Memory B cell (primary cell): ENCODE data around the gene SEC31A.
"Not testable (repeated sequence)": the region's sequence is repeated elsewhere in the genome, so short reads cannot be mapped to it uniquely, and the experiment has no call there.

ENCODE experiments used
- ATAC-seq: fragments of 150-1000 bp; cut with Tn5 transposase; 2 replicates; pipeline ENCODE4 v1.10.0; 2021; ENCODE audit warnings: low read depth, mild to moderate bottlenecking, moderate library complexity
- DNase-seq, 2 donors: peaks; one replicate each; pipeline ENCODE4 v3.0.0; 2022; ENCODE audit warnings: low spot score in 2 of 2
- H3K27ac Mint-ChIP-seq: one replicate; pipeline ENCODE4 v1.8.0; 2022; ENCODE audit warnings: mild to moderate bottlenecking, moderate library complexity, mixed read lengths
- H3K27me3 Mint-ChIP-seq: one replicate; pipeline ENCODE4 v1.8.0; 2022; ENCODE audit warnings: mixed read lengths
- H3K36me3 Mint-ChIP-seq: one replicate; pipeline ENCODE4 v1.8.0; 2022; ENCODE audit warnings: mild to moderate bottlenecking, mixed read lengths
- H3K4me1 Mint-ChIP-seq: one replicate; pipeline ENCODE4 v1.8.0; 2022; ENCODE audit warnings: mixed read lengths
- H3K4me3 Mint-ChIP-seq: one replicate; pipeline ENCODE4 v1.8.0; 2022; ENCODE audit warnings: mild to moderate bottlenecking, moderate library complexity, mixed read lengths
- H3K9me3 Mint-ChIP-seq: one replicate; pipeline ENCODE4 v1.8.0; 2022; ENCODE audit warnings: mixed read lengths

SEC31A gene

DNA sequence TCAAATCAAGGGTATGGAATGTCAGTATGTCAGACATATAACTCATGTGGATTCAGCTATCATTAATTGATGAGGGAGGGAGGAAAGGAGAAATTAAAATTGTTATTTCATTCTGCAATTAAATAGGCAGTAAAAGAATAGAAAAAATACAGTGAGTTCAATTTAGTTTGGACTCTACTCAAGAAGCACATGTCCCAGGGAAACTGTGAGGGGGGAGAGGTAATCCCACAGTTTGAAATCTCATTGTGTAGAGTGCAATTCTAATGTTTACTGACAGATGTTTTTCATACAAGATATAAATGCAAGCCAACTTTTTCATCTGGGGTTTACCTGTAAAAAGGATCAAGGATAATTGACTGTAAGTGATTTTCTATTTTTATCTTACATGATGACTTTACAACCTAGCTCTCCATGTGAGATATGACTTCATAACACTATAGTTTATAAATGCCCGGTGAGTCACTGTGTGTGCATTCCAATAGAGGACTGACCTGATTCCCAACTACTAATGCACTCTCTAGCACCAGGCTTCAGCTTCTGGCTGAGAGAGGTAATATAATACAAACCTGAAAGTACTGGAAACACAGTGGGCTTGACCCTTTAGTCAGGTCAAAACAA is 57.1 kb downstream of the SEC31A start:
- Mint-ChIP-seq H3K9me3 (peaks cover 1% of the 10 kb centered on the region), H3K36me3 (peaks cover 27% of the 10 kb centered on the region), H3K4me3 (no peak overlapping the region), H3K27ac (no peak overlapping the region), H3K27me3 (no peaks in the 10 kb centered on the region), H3K4me1 (no peaks in the 10 kb centered on the region)
- ATAC-seq: no peak
- no peak for DNase-seq

DNA sequence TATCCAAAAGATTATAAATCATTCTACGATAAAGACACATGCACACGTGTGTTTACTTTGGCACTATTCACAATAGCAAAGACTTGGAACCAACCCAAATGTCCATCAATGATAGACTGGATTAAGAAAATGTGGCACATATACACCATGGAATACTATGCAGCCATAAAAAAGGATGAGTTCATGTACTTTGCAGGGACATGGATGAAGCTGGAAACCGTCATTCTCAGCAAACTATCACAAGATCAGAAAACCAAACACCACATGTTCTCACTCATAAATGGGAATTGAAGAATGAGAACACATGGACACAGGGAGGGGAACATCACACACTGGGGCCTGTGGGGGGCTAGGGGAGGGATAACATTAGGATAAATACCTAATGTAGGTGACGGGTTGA is 57.9 kb downstream of the SEC31A start:
- peaks cover 29% of the 10 kb centered on the region for H3K36me3 Mint-ChIP-seq
- not testable (repeated sequence) for H3K4me3 Mint-ChIP-seq, ATAC-seq

DNA sequence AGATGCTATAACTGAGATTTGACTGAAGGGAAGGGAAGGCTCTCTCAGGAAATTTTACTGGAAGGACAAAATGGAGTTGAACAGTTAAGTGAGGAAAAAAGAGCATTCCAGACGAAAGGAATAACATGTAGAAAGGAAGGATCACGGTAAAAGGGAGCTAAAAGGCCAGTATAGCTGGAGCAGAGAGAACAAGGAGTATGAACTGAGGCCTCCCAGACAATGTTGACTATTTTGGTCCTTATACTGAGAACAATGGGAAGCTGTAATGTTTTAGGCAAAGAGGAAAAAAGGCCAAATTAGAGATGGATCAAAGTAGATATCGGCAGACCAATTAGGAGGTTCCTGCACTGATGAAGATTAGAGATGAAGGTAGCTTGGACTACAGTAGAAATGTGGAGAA is 65.5 kb downstream of the SEC31A start:
- H3K36me3 Mint-ChIP-seq: peaks cover 36% of the 10 kb centered on the region
- H3K27me3 Mint-ChIP-seq: no peaks in the 10 kb centered on the region
- H3K4me1 Mint-ChIP-seq: no peaks in the 10 kb centered on the region

More for the DNA sequence above, 57.9 kb downstream of the SEC31A start:
- H3K27me3 Mint-ChIP-seq, H3K27ac Mint-ChIP-seq, DNase-seq, H3K4me1 Mint-ChIP-seq, H3K9me3 Mint-ChIP-seq: not testable (repeated sequence)

DNA sequence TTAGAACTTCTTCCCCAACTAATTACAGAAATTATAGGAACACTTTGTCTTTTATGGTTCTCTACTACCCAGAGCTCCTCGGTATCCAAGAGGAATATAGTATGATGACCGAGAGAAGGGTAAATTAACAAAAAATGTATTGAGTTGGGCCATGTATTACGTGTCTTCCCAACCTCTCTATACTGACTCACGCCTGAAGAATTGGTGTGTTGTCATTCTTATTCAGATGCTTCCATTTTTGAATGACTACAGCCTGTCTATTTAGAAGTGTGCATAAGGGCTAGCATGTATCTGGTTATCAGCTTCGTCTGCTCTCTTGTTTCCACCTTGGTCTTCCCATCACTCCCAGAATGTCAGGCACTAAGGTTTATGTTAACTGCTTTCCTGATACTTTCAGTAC is 67.9 kb downstream of the SEC31A start:
- Mint-ChIP-seq H3K4me3 (no peak overlapping the region), H3K9me3 (no peaks in the 10 kb centered on the region), H3K27ac (no peak overlapping the region), H3K36me3 (peaks cover 47% of the 10 kb centered on the region), H3K4me1 (no peaks in the 10 kb centered on the region), H3K27me3 (no peaks in the 10 kb centered on the region)
- DNase-seq (no peak), ATAC-seq (no peak)

More for the DNA sequence above, 65.5 kb downstream of the SEC31A start:
- Mint-ChIP-seq H3K4me3 (no peak overlapping the region), H3K27ac (peak overlapping the region; percentile 0), H3K9me3 (no peaks in the 10 kb centered on the region)
- DNase-seq (no peak), ATAC-seq (no peak)

DNA sequence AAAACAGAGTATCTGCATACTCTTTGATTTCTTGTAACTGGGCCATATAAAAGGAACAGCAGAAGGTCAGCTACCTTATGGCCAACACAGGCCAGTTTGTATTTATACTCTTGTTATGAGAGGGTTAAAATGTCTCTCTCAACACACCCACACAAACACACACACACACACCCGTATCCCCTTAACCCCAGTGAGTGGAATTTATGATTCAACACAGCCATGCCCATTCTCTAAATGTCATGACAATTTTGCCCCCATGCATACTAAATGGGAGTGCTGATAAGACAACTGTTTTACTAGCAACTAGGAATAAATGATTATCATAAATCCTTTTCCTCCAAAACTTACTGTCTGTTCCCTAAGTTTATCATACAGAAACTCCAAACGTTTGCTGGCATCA is 70.3 kb downstream of the SEC31A start:
- Mint-ChIP-seq H3K9me3 (no peaks in the 10 kb centered on the region), H3K27me3 (no peaks in the 10 kb centered on the region), H3K27ac (no peak overlapping the region), H3K4me1 (no peaks in the 10 kb centered on the region), H3K36me3 (peaks cover 45% of the 10 kb centered on the region), H3K4me3 (no peak overlapping the region)
- no peak for ATAC-seq
- DNase-seq: no peak

DNA sequence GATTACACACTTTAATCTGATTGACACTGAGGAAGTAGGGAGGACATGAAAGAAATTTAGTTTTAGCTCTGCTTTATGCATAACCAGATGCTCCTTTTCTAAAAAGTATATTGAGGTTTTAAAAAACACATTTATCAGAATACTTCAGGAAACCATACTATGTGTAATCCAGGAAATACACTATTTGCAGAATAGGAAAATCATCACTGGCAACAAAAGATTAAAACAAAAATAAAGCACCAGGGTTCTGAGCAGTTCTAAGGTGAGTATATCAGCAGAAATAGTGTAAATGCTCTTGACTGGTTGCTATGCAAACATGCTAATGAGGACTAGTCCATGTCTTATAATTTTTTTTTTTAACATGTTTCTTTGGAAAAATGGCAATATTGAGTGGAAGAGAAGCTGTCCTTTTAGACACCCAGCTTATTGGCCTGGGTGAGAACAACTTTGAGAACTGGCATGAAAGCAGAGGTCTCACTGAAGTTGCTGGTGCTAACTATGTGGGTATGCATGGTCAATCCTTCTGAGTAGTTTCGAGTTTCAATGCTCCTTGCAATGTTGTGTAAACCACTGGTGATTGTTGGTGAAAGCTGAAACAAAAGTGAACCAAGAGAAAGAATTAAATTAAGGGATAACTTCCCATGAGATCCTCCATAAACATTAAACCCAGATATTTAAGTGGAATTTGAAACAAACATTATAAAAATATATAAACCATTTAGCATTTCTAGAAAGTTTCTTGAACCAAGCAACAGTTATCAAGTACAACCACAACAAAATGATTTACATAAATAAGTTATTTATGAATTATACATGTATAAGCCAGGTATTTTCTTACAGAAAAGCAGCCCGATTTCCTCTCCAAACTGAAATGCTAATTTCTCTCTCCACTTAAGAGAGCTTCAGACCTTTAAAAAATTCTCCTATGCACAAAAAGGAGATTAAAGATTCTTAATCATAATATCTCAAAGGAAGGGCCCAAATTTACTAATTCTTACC is 72.0 kb downstream of the SEC31A start:
- Mint-ChIP-seq H3K9me3 (no peaks in the 10 kb centered on the region), H3K27me3 (no peaks in the 10 kb centered on the region), H3K36me3 (peaks cover 35% of the 10 kb centered on the region), H3K4me3 (no peak overlapping the region), H3K4me1 (no peaks in the 10 kb centered on the region), H3K27ac (no peak overlapping the region)
- ATAC-seq: no peak
- no peak for DNase-seq

DNA sequence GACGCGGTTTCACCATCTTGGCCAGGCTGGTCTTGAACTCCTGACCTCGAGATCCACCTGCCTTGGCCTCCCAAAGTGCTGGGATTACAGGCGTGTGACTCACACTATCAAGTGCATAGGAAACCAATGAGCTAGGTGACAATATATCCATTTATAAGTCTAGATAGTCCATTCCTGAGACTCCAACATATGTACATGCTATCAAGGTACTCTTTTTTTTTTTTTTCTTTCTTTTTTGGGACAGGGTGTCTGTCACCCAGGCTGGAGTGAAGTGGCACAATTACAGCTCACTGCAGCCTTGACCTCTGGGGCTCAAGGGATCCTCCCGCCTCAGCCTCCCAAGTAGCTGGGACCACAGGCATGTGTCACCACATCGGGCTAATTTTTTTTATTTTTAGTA is 74.1 kb downstream of the SEC31A start:
- not testable (repeated sequence) for H3K9me3 Mint-ChIP-seq, DNase-seq, ATAC-seq, H3K4me3 Mint-ChIP-seq, H3K27me3 Mint-ChIP-seq, H3K4me1 Mint-ChIP-seq, H3K27ac Mint-ChIP-seq
- peaks cover 23% of the 10 kb centered on the region for H3K36me3 Mint-ChIP-seq

DNA sequence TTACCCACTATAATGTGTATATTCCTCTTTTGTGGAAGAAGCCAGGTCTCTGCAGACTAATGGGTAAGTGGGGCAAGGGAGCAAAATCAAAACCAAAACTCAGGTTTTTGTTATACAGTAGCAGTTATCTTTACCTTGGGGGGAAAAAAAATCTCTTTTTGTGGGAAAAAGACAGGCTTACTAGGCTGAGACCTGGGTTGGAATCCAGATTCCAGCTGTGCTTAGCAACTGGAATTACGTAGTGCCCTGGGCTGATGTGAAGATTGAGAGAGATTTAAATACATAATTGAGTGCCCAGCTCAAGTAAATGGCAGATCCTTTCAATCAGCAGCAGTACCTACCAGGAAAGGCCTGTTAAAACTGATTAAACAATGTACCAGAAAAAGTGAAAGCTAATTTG is 76.9 kb downstream of the SEC31A start:
- no peak overlapping the region for H3K4me3 Mint-ChIP-seq
- no peaks in the 10 kb centered on the region for H3K4me1 Mint-ChIP-seq
- DNase-seq (no peak), ATAC-seq (no peak)
- H3K9me3 Mint-ChIP-seq: no peaks in the 10 kb centered on the region
- peaks cover 12% of the 10 kb centered on the region for H3K36me3 Mint-ChIP-seq
- no peaks in the 10 kb centered on the region for H3K27me3 Mint-ChIP-seq
- no peak overlapping the region for H3K27ac Mint-ChIP-seq

DNA sequence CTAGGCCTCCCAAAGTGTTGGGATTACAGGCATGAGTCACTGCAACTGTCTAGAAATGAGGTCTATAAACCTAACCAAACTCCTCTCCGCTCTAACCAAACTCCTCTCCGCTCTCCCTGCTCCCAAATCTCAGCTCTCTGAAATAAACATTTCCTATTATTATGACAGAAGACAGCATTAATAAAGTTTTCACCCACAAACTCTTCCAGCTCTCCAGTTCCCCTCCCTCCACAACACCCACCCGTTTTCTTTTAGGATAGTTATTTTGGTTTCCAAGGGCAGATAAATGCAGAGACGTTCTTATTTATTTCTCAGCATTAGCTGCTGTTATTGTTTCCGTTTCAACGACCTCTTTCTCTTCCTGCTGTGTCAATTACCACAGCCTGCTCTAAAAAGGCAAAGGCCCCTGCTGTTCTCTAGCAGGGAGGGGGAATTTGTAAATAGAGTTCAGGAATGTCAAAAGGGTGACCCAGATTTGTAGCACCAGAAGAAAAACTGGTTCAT is 79.1 kb downstream of the SEC31A start:
- no peak overlapping the region for H3K27ac Mint-ChIP-seq
- DNase-seq (no peak), ATAC-seq (no peak)
- H3K27me3 Mint-ChIP-seq: peaks cover 2% of the 10 kb centered on the region
- peaks cover 2% of the 10 kb centered on the region for H3K36me3 Mint-ChIP-seq
- no peaks in the 10 kb centered on the region for H3K4me1 Mint-ChIP-seq
- H3K4me3 Mint-ChIP-seq: no peak overlapping the region
- H3K9me3 Mint-ChIP-seq: peaks cover 1% of the 10 kb centered on the region

DNA sequence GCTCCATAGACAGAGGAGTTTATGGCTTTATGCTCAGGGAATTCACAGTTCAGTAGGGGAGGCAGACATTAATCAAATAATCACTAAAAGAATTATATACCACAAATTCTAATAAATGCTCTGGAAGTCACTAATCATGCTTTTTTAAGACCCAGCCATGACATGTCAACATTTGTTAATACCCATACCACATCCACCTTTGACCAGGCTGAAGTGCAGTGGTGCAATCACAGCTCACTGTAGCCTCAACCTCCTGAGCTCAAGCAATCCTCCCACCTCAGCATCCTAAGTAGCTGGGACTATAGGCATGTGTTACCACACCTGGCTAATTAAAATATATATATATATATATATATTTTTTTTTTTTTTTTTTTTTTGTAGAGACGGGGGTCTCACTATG is 79.6 kb downstream of the SEC31A start:
- peaks cover 2% of the 10 kb centered on the region for H3K27me3 Mint-ChIP-seq
- H3K27ac Mint-ChIP-seq: no peak overlapping the region
- H3K4me1 Mint-ChIP-seq: no peaks in the 10 kb centered on the region
- H3K9me3 Mint-ChIP-seq: peaks cover 1% of the 10 kb centered on the region
- DNase-seq (no peak), ATAC-seq (no peak)
- H3K4me3 Mint-ChIP-seq: no peak overlapping the region
- no peaks in the 10 kb centered on the region for H3K36me3 Mint-ChIP-seq

DNA sequence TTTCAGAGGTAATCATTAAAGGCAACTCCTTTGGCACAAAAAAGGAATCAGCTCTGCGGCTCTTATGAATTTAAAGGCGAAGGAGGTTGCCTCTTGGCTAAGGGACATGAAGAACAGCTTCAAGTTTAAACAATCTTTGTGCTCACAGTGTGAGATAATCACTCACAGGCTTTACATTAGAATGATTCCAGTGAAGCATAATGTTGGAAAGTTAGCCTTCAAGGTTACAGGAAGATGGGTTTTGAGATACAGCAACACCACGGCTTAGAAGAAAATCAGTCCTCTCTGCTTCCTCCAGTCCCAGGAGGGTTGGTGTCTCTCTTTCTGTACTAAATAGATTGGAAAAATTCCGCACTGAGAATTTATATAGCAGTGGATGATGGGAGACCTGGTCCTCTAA is 80.8 kb downstream of the SEC31A start:
- Mint-ChIP-seq H3K4me3 (no peak overlapping the region), H3K27me3 (peaks cover 4% of the 10 kb centered on the region), H3K4me1 (no peaks in the 10 kb centered on the region), H3K9me3 (peaks cover 1% of the 10 kb centered on the region), H3K27ac (no peak overlapping the region), H3K36me3 (no peaks in the 10 kb centered on the region)
- ATAC-seq (no peak), DNase-seq (no peak)

DNA sequence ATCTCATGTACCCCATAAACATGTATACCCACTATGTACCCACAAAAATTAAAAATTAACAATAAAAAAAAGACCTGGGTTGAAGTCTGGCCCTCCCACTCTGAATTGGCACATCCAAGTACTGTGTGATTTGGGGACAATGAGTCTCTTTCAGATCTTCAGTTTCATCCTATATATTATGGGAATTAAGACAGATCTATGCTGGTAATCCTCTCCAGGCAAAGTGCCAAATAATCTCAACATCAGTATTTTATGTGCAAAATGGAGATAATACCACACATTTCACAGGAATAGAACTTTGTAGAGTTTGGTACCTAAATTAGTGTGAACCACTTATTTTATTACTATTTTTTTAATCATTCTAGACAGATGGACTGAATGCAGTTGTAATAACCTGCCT is 81.3 kb downstream of the SEC31A start:
- H3K27me3 Mint-ChIP-seq: peaks cover 4% of the 10 kb centered on the region
- ATAC-seq (no peak), DNase-seq (no peak)
- H3K36me3 Mint-ChIP-seq: no peaks in the 10 kb centered on the region
- peaks cover 1% of the 10 kb centered on the region for H3K9me3 Mint-ChIP-seq
- no peak overlapping the region for H3K4me3 Mint-ChIP-seq
- no peaks in the 10 kb centered on the region for H3K4me1 Mint-ChIP-seq
- no peak overlapping the region for H3K27ac Mint-ChIP-seq

DNA sequence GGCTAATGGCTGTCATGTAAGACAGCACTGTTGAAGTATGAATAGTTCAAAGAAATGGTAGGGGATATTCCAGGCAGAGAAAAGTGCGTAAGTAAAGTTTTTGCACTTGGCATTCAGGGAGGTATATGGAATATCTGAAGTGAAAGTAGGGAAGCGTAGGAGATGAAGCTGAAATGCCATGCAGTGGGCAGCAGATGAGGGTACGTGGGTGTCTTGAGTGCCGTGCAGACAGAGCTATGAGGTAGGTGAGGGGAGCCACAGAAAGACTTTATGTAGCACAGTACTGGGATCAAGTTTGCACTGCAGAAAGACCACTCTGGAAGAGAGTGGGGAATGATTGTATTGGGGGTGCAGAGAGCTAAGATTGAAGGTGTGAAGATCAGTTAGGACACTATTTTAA is 87.2 kb downstream of the SEC31A start:
- no peak overlapping the region for H3K4me3 Mint-ChIP-seq
- peaks cover 11% of the 10 kb centered on the region for H3K27me3 Mint-ChIP-seq
- H3K4me1 Mint-ChIP-seq: peaks cover 5% of the 10 kb centered on the region
- no peak overlapping the region for H3K27ac Mint-ChIP-seq
- ATAC-seq (no peak), DNase-seq (no peak)
- H3K36me3 Mint-ChIP-seq: no peaks in the 10 kb centered on the region
- peaks cover under 1% of the 10 kb centered on the region for H3K9me3 Mint-ChIP-seq

DNA sequence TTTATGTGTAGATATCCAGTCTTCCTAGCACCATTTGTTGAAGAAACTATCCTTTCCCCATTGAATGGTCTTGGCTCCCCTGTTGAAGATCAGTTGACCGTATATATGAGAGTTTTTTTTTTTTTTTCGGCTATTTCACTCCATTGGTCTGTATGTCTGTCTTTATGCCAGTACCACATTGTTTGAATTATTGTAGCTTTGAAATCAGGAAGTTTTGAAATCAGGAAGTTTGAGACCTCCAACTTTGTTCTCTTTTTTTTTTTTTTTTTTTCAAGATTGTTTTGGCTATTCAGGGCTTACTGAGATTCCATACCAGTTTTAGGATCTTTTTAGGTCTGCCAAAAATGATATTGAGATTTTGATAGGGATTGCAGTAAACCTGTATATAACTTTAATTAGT is 88.0 kb downstream of the SEC31A start:
- H3K9me3 Mint-ChIP-seq: no peaks in the 10 kb centered on the region
- H3K4me3 Mint-ChIP-seq: no peak overlapping the region
- H3K36me3 Mint-ChIP-seq: no peaks in the 10 kb centered on the region
- ATAC-seq: no peak
- DNase-seq: no peak
- H3K27me3 Mint-ChIP-seq: peaks cover 10% of the 10 kb centered on the region
- peaks cover 5% of the 10 kb centered on the region for H3K4me1 Mint-ChIP-seq
- no peak overlapping the region for H3K27ac Mint-ChIP-seq
